HepG2 (cell line): ENCODE results near the gene CAPZA1. TPM values are rescaled to one million over a fixed set of nuclear protein-coding genes. Genes with fewer than 3 reads are reported as not detected.
A peak's percentile ranks its signal among the peaks of the same experiment; 100 is the strongest.

Experiments used
- CAMTA2 ChIP-seq: sonication (generic); formaldehyde crosslinking; IDR thresholded peaks from 2 replicates; pipeline ENCODE4 v1.4.0; 2020; ENCODE audit warnings: mild to moderate bottlenecking, missing genetic modification reagents, borderline replicate concordance
- ETV5 ChIP-seq: IDR thresholded peaks from 2 replicates; pipeline ENCODE4 v1.6.1; 2018; ENCODE audit warnings: missing biosample characterization, missing genetic modification reagents, inconsistent platforms, borderline replicate concordance
- GFI1 ChIP-seq: sonication (generic); formaldehyde crosslinking; IDR thresholded peaks from 2 replicates; pipeline ENCODE4 v1.5.0; 2020; ENCODE audit warnings: missing genetic modification reagents, mild to moderate bottlenecking, borderline replicate concordance
- GZF1 ChIP-seq: sonication (generic); formaldehyde crosslinking; IDR thresholded peaks from 2 replicates; pipeline ENCODE4 v1.5.1; 2020; ENCODE audit warnings: mild to moderate bottlenecking, missing genetic modification reagents
- NFIC ChIP-seq: IDR thresholded peaks from 2 replicates; pipeline ENCODE4 v1.6.1; 2012; ENCODE audit warnings: mild to moderate bottlenecking, low read length, inconsistent platforms
- POLR2AphosphoS5 ChIP-seq: IDR thresholded peaks from 2 replicates; pipeline ENCODE4 v1.6.1; 2012; ENCODE audit warnings: low read depth, low read length
- PPARG ChIP-seq: conservative IDR thresholded peaks from 2 replicates; pipeline ENCODE4 v1.6.1; 2016; ENCODE audit warnings: missing biosample characterization, missing genetic modification reagents
- TCF12 ChIP-seq, 2 experiments: fragments of 450-650 bp in 1 of 2; sonication (generic) in 1 of 2; formaldehyde crosslinking in 1 of 2; IDR thresholded peaks; 2 replicates each; pipeline versions ENCODE4 v1.6.1 to v1.8.0; 2017 to 2022; ENCODE audit warnings: antibody characterized with exemption in 1 of 2, mild to moderate bottlenecking in 1 of 2, missing genetic modification reagents in 1 of 2, moderate library complexity in 1 of 2
- TFE3 ChIP-seq: IDR thresholded peaks from 2 replicates; pipeline ENCODE4 v1.6.1; 2016
- YY1 ChIP-seq: IDR thresholded peaks from 2 replicates; pipeline ENCODE4 v1.6.1; 2011; ENCODE audit warnings: low read length, low read depth, moderate library complexity, mild to moderate bottlenecking; ENCODE audit not compliant: insufficient read depth, insufficient replicate concordance
- ZMYM3 ChIP-seq: sonication (generic); formaldehyde crosslinking; IDR thresholded peaks from 2 replicates; pipeline ENCODE4 v1.5.1; 2020; ENCODE audit warnings: mild to moderate bottlenecking, missing genetic modification reagents
- ZNF274 ChIP-seq: sonication (generic); formaldehyde crosslinking; IDR thresholded peaks from 2 replicates; pipeline ENCODE4 v1.5.1; 2020; ENCODE audit warnings: mild to moderate bottlenecking, missing genetic modification reagents
- ZNF281 ChIP-seq: sonication (generic); formaldehyde crosslinking; IDR thresholded peaks from 2 replicates; pipeline ENCODE4 v1.4.0; 2020; ENCODE audit warnings: missing genetic modification reagents, borderline replicate concordance
- ZNF639 ChIP-seq: conservative IDR thresholded peaks from 2 replicates; pipeline ENCODE4 v1.6.1; 2018; ENCODE audit warnings: missing genetic modification reagents
- polyA plus RNA-seq, 8 experiments: library from polyadenylated mRNA; depleted of rRNA in 3 of 8; stranded (reverse) in 7 of 8; unstranded in 1 of 8; fragments of >200 nt; fragmentation: Illumina TruSeq in 4 of 8; extraction: Trizol in 4 of 8; gene quantifications; 2 replicates each; pipeline versions ENCODE4 v1.2.1 to v1.2.3, GENCODE V29; 2011 to 2016; ENCODE audit warnings: low read depth in 4 of 8, missing spikeins in 1 of 8, mixed read lengths in 1 of 8; ENCODE audit not compliant: insufficient read depth in 1 of 8
- total RNA-seq, 5 experiments: library from RNA; depleted of rRNA; stranded (reverse); fragments of >200 nt; fragmentation: Illumina TruSeq; extraction: Trizol; gene quantifications; 2 replicates each; pipeline ENCODE4 v1.2.3, GENCODE V29; 2016; ENCODE audit warnings: low read depth in 1 of 5
- TF ChIP-seq, protein P1 (sequence below): sonication (generic); formaldehyde crosslinking; IDR thresholded peaks from 2 replicates; pipeline ENCODE4 v1.5.1; 2020; ENCODE audit warnings: missing genetic modification reagents, mild to moderate bottlenecking, borderline replicate concordance

Gene CAPZA1
- total and polyA plus RNA-seq, 2 of the 13 experiments (the other 11 are each of a cell fraction or from before 2014, with no cell fraction given) = 67.0 to 117 TPM

- TF ChIP-seq ZNF281 (CRISPR knock-in tag) (0 out of 2 replicates have a peak, but pooled peaks have one; percentile 49), POLR2AphosphoS5 (no peak), ETV5 (CRISPR knock-in tag) (0 out of 2 replicates have a peak, but pooled peaks have one; percentile 11), CAMTA2 (CRISPR knock-in tag) (0 out of 2 replicates have a peak, but pooled peaks have one; percentile 38), ZNF274 (CRISPR knock-in tag) (no peak), NFIC (no peak), PPARG (peak; percentile 44; the same call in 1 of the 2 replicates), TFE3 (CRISPR knock-in tag) (0 out of 2 replicates have a peak, but pooled peaks have one; percentile 15), ZNF639 (no peak), ZMYM3 (0 out of 2 replicates have a peak, but pooled peaks have one; percentile 27), TCF12 (IDR thresholded peaks at IDR 0.05) (no peak), TCF12 (CRISPR knock-in tag; IDR thresholded peaks at IDR 0.05) (0 out of 2 replicates have a peak, but pooled peaks have one; percentile 56), GZF1 (CRISPR knock-in tag) (0 out of 2 replicates have a peak, but pooled peaks have one; percentile 38), GFI1 (peak; percentile 60; the same call in 1 of the 2 replicates), YY1 (peak; percentile 23)
- TF ChIP-seq, protein P1, sequence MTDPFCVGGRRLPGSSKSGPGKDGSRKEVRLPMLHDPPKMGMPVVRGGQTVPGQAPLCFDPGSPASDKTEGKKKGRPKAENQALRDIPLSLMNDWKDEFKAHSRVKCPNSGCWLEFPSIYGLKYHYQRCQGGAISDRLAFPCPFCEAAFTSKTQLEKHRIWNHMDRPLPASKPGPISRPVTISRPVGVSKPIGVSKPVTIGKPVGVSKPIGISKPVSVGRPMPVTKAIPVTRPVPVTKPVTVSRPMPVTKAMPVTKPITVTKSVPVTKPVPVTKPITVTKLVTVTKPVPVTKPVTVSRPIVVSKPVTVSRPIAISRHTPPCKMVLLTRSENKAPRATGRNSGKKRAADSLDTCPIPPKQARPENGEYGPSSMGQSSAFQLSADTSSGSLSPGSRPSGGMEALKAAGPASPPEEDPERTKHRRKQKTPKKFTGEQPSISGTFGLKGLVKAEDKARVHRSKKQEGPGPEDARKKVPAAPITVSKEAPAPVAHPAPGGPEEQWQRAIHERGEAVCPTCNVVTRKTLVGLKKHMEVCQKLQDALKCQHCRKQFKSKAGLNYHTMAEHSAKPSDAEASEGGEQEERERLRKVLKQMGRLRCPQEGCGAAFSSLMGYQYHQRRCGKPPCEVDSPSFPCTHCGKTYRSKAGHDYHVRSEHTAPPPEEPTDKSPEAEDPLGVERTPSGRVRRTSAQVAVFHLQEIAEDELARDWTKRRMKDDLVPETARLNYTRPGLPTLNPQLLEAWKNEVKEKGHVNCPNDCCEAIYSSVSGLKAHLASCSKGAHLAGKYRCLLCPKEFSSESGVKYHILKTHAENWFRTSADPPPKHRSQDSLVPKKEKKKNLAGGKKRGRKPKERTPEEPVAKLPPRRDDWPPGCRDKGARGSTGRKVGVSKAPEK (CRISPR knock-in tag) = peak; percentile 76; the same call in 1 of the 2 replicates
Observed at GRCh38 chr1:112673592-112674439, 54.2 kb downstream of the CAPZA1 start (continued).
